Activated effector memory CD4-positive, alpha-beta T cell treated with anti-CD3 and anti-CD28 coated beads, Interleukin-2, amount 50 U/mL, for 16 hours (primary cell): ENCODE results near the gene PTPRN2.
A peak's percentile ranks its signal among the peaks of the same experiment; 100 is the strongest.
"Not testable (repeated sequence)": the region's sequence is repeated elsewhere in the genome, so short reads cannot be mapped to it uniquely, and the experiment has no call there.

ENCODE experiments used
- DNase-seq: peaks from one replicate; pipeline ENCODE4 v3.0.0-alpha.2; 2020

The PTPRN2 gene

DNA sequence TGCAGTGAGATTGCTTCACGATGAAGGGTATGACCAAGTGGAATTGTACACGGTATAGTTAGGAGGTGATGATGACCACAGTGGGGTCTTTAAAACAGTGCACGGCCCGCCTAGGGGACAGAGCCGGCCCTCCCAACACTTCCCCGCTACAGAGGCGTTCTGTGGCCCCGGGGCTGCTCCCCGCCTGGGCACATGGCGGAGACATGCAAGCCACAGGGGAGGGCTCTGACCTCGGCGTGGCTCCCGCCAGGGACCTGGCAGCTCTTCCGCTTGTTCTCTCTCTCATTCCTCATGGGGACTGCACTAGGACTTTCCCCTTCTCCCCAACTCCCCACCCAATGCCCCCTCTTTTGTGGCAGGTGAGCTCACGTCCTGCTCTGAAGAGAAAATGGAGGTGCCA lies 857.0 kb downstream of the PTPRN2 start:
- no peak for DNase-seq

DNA sequence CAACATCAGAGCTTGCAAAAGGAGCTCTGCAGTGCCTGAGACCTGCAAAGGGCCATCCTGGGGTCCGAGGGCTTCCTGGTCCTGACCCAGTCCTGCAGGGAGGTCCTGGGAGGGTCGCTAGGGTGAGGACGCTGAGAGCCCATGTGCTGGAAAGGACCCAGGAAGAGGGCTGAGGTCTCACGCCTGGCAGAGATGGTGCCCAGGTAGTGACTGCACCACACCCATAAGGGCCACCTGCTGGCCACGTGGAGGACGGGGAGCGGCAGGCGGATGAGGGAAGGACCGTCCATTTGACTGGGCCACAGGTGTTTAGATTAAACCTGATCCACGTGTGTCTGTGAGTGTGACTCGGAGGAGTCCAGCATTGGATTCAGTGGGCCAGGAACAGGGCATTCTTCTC lies 858.1 kb downstream of the PTPRN2 start:
- no peak for DNase-seq

DNA sequence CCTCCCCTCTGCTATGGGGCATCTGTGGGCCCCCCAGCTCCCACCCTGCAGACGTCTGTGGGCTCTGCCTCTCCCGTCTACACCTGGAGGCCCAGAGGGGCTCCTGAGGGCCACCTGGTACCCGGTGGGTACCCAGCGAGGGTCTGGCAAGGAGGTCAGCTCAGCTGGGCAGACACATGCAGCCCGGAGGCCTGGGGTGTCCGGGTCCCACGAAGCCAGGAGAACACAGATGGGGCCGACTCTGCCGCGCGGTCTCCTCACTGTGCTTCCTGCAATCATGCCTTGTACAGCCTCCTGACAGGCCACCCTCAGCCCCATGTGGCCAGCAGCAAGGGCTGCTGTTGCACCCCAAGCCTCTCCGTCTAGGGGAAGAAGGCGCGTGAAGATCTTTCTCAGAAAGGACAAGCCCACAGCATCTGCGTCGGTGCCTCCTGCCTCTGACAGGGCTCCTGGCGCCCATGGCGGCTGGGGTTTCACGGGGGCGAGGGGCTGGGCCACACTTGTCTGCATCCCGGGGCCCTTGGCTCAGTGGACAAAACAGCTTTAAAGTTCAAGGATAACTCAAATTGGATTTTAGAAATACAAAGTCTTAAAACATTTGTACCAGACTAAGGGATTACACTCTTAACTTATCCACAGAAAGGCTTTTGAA lies 859.5 kb downstream of the PTPRN2 start:
- DNase-seq: no peak

DNA sequence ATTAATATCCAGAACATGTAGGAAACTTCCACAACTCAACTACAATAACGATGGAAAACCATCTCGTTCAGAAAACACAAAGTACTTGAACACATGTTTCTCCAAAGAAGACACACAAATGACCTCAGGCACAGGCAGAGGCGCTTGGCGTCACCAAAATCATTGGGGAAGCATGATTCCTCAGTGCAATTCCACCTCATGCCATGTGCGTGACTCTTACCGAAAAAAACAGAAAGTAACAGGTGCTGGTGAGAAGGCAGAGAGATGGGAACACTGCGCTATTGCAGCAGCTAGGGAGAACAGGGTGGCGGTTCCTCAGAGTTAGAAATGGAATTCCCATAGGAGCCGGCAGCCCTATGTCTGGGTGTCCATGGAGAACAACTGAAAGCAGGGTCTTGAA lies 860.9 kb downstream of the PTPRN2 start:
- no peak for DNase-seq

DNA sequence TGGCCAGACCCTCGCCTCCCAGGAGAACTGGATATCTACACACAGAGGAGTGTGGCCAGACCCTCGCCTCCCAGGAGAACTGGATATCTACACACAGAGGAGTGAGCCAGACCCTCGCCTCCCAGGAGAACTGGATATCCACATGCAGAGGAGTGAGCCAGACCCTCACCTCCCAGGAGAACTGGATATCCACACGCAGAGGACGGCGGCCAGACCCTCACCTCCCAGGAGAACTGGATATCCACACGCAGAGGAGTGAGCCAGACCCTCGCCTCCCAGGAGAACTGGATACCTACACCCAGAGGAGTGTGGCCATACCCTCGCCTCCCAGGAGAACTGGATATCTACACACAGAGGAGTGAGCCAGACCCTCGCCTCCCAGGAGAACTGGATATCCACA lies 862.3 kb downstream of the PTPRN2 start:
- DNase-seq: not testable (repeated sequence)

DNA sequence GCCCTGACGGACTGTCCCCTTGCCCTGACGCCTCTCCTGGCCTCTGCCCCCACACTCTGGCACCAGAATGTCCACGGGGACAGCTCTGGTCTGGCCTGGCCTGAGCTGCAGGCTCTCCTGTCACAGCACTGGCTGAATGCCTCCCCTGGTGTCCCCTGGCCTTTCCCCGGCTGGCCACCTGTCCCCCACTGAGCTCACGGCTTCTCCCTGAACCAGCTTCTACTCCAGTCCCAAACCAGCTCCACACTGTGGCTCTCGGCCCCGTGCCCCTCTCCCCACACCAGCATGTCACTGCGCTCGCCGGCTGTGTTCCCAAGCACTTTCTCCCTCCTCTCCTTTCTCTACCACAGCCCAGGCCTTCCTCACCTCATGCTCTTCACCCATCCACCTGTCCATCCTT lies 864.4 kb downstream of the PTPRN2 start:
- DNase-seq: no peak

DNA sequence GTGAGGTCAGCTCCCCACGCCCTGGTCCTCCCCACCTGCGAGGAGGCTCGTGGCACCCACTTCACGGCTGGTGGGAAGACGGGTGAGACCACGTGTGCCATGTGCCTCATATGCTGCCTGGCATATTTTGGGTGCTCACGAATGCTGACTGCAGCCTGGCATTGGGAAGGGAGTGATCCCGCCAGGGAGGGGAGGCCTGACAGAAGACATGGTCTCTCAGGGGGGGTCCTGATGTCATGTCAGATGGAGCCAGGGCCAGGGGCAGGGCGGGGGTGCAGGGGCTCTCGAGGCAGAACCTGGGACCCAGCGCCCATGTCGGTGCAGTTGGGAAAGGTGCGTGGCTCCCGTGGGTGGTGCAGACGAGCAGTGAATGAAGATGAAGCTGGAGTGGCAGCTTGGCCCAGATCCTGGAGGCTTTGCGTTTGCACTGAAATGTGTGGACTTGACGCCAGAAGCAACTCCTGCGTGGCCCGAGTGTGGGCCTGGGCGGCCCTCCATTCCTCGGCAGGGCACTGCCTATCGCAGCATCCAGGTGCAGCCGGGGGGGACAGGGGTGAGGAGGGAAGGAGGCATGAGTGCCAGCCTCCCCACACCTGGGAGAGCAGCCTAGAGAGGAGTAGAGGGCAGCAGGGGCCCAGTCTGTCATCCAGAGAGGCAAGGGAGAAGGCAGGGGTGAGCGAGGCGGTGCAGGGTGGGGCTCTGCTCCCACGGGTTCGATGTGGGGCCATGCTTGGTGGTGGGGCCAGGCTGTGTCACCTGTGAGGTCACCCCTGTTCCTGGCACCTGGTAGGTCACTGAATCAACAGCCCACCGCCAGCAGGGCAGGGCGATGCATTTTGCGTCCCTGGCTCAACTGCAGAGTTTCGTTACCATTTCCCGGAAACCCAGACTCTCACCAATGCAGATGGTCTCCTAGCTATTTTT lies 865.2 kb downstream of the PTPRN2 start:
- no peak for DNase-seq

DNA sequence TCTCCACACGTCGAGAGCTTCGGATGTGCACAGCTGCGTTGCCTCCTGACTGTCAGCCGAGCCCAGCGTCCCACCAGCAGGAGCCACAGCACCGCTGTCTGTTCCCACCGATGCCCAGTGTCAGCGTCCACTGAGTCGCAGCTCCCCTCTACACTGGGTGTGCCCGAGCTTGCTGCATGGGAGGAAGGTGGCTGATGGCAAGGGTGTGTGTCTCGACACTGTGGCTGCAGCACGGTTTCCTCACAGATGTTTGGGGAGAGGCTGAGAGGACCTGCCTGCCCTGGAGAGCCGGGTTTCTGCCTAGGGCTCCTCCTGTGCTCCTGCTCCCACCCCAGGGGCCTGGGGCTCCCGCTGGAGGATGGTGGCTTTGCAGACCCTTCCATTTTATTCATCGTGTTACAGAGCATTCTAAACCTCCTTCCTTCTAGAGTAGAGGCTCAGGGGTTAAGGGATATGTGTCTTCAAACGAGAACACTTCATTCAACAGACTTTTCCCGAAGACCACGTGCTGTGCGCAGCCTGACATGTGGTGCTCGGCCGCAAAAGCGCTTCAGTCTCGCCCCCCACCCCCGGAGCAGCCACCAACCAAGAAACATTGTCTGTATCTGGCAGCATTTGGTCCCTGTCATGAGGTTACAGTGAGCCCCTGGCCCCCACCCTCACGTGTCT lies 866.0 kb downstream of the PTPRN2 start:
- no peak for DNase-seq

DNA sequence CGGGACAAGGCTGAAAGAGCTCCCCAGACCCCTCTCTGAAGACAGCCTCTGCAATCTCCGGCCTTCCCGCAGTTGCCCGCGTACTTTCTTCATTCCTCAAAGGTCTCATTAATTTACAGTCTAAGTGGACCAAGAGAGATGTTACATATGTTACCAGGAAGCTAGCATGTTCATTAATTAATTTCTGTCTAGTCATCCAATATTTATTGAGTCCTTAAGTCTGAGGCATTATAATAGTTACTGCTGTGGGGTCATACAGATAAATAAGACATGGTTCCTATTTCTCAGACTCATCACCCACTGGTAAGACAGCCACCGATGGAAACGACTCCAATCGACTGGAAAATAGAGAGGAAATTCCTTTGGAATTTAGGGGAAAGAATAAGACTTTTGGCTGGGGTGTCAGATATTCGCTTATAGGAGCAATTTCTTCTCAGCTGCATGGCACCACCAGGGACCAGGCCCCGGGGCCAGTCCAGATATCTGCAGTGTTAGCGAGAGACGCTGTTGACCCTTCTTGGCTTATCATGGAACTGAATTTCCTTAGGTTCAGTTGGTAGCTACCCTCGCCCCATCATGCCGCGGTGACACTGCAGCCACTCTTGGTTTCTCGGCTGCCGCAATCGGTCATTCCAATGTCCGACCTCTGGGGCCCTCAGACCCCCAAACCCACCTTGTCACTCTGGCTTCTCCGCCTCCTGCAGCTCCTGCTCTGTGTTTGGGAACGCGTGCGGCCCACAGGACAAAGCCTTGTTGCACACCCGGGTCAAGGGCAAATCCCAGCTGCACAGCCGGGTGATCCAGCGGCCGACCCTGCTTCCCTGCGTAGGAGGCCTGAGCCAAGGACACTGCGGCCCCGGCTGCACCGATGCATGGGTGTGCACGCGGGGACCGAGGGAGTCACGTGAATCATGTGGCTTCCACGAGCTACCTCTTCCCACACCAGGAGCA lies 867.6 kb downstream of the PTPRN2 start:
- DNase-seq: no peak

DNA sequence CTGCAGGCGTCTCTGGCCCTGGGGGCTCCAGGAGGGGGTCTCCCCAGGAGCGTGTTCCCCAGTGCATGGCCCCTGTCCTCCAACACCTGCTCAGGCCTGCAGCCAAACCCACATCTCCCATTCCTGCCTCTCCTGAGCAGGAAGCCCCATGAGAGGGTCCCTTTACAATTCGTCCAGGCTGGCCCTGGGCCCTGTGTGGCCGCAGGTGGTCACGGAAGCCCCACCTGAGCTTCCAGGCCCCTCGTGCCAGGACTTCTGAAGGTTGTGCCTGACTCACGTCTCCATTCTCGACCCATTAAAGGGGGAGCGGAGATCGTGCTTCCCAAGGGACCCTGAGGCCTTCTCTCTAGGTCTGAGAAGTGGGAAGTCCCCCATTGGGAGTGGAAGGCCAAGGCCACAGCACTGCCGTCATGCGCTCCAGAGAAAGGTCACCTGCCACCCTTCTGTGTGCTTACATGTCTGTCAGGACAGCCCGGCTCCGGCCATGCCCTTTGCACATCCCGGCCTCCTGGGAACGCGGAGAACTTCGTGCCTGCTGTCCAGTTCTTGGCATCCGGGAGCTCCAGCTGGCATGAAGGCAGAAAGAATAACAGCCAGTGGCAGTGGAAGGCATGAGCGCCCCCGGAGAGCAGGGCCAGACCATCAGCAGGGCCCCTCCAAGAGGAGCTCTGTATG lies 868.5 kb downstream of the PTPRN2 start:
- DNase-seq: peak; percentile 50

DNA sequence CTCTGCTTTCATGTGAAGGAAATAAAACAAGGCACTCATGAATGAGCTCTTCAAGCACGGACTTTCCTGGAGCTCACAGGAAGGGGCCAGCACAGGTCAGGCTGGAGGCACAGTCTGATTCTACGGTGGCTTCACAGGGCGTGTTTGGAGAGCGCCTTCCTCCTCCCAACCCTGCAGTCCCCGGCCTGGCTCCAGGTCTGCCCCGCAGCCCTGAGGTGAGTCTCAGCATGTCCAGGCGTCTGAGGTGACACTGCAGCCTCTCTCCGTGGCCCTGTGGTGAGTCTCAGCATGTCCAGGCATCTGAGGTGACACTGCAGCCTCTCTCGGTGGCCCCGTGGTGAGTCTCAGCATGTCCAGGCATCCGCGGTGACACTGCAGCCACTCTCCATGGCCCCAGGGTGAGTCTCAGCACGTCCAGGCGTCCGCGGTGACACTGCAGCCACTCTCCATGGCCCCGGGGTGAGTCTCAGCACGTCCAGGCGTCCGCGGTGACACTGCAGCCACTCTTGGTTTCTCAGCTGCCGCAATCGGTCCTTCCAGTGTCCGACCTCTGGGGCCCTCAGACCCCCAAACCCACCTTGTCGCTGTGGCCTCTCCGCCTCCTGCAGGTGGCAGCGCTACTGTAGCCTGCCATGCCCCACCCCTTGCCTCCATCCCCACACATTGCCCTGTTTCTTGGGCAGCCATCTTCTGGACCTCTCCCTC lies 869.2 kb downstream of the PTPRN2 start:
- DNase-seq: no peak

DNA sequence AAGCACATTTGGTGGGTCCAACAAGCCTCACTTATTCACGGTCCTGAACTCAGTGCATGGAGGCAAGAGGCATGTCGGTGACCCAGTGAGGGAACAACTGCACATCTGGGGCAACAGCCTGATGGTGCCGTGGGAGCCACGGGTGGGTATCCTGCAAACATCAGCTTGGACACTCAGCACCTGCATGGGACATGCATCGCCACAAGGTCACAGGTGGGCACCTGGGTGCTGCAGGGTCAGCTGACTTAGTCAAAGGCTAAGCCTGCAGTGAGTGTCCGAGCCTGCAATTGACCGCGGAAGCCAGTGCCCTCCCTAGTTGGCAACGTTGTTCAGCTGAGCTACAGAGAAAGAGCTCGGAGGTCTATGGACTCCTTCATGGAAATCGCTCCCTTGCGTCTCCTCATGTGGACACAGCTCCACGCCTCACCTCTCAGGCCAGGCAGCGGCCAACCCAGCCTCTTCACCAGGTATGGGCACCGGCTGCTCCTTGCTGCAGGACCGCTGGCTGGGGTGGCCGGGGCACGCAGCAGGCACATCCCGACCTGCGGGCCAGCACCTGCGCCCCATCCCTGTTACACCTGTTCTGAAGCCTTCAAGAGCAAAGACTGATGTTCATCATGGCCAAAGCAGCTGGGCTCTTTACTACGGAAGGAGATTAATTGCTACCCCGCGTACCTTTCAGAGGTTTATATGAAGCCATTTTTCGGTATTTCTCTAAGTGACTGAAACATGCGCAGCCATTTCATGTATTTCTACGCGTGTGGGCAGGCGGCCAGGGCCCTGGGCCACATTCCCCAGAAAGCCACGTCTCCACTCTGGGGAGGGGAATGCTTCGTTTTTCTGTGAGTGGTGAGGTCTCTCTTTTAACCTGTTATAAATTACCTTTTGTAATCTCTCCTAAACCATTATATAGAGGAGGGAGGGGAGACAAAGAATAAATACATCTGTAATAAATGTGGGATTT lies 870.1 kb downstream of the PTPRN2 start:
- DNase-seq: no peak

DNA sequence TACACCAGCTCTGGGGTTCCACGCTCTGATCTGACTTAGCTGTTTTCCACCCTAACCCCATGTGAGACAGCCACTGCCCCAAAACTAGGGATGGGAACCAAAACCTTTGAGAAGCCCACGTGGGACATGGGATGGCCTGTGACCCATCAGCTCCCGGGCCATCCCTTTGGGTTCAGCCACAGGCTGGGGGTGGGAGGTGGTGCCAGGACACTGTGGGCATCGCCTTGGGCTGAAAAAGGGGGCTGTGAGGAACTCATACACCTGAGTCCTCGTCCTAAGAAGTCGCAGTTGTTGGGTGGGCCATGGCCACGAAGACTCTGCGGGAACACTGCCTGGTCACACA lies 871.7 kb downstream of the PTPRN2 start:
- no peak for DNase-seq

DNA sequence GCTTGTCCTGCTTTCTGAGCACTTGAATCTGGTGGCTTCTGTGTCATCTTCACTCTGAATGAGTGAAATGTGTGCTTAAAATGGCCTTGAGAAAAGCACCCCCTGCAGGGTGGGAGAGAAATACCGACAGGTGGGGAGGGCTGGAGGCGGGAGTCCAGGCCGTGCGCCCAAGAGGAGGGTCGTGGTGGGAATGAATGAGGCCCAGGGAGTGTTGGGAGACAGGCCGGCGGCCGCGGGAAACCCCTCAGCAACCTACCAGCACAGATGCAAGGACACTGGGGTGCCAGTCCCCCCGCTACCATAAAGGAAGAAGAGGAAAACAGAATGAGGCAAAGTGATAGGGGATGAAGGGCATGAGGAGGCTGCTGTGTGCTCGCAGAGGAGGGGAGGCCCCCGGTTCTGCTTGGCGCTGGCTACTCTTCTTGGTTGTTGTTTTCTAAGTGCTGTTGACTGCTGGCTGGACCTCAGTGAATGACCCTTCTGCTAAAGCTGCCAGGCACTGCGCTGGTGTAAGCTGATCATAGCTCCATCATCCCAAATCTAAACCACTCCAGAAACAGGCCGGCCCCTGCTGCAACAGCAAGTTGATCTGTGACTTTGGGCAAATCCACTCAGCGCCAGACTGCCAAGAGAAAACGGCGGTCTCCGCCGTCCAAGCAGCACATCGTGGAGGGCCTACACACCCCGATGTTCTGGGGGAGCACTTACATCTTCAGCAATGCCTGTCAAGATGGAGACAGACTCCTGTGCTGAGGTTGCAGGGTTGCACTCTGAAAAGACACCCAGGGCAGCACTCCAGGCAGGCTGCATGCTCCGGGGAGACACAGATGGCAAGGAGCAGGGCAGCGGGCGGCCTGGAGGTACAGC lies 872.3 kb downstream of the PTPRN2 start:
- DNase-seq: no peak

DNA sequence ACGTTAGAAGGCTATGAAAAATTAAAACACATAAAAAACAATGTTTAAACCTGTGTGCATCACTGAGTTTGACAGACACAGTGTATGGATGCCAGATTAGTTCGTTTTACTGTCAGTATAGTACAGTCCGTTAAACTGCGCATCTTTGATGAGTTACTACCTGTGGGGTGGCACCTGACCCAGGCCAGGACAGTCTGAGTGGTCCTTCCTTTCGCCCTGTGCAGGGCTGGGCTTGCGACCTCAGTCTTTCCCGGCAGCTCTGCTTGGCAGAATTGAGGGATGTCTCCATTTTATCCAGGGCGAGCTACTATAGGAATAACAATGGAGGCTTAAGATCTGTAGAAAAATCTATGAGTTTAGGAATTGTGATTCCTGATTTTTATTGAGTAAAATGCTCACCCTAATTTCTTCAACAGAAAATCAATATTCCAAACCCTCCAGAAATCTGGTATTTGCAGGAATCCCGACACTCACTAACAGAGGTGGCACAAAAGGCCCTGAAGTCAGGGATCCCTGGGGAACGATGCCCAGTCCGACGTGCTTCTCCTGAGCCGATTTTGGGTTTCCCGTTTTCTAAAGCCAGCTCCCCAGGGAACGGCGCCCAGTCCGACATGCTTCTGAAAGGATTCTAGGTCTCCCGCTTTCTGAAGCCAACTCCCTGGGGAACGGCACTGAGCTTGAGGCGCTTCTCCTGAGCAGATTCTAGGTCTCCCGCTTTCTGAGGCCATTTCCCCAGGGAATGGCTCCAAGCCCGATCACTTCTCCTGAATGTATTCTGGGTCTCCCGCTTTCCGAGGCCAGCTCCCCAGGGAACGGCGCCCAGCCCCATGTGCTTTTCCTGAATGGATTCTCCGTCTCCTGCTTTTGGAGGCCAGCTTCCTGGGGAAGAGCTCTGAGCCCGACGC lies 873.2 kb downstream of the PTPRN2 start:
- DNase-seq: no peak

DNA sequence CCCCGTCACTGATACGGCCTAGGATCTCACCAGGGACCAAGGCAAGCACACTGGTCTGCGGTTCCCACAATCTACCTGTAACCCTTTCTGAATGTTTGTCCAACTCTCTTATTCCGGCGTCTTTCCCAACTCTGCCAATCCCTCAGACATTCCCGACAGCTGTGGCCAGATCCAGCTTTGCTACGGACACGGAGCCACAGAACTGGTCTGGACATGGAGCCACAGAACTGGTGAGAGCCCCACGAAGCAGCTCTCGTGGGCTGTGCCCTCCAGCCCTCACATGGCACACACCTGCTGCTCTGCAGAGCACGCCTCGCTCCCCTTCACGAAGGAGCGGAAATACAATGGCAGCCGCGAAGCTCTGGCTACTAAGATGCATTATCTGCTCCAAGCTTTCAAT lies 874.0 kb downstream of the PTPRN2 start:
- DNase-seq: no peak

DNA sequence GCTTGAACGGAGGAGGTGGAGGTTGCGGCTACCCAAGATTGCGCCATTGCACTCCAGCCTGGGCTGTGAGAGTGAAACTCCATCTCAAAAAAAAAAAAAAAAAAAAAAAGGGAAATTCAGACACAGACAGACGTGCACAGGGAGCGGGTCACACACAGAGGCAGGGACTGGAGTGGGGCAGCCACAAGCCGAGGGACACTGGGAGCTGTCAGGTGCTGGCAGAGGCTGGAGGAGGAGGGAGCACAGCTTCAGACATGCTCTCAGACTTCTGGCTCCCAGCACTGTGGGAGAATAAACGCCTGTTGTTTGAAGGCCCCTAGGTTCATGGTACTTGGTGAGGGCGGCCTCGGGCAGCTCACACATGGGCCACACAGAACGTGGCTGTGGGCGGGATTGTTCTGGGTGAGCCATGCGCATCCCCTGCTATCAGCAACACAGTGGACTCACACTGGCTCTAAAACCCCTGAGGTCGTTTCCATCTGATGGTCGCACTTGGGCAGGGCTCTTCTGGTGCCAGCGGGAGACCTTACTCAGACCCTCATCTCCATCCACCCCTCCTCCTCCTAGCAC lies 874.9 kb downstream of the PTPRN2 start:
- DNase-seq: peak; percentile 36
